Hippocampal formation (tissue), 2 donors: Measurements from ENCODE around the gene CCR7.

Experiments used
- DNase-seq, 2 donors: peaks; one replicate each; lab custom pipeline; 2025; lab: John Stamatoyannopoulos, UW

Gene CCR7

GRCh38 chr17:40564883-40565768, at the start of gene CCR7:
TSS of gene CCR7 (minus strand) at chr17:40565472. CDS start at chr17:40565409, 63 bp downstream.
- no peak for DNase-seq

GRCh38 chr17:40614431-40615067, 49.3 kb upstream of the CCR7 start:
- no peak for DNase-seq

- no peak for DNase-seq
These were observed 48.3 kb upstream of the CCR7 start for GRCh38 chr17:40613467-40614154.

GRCh38 chr17:40612599-40613244, 47.5 kb upstream of the CCR7 start:
- DNase-seq: peak in 1 of 2 donors; percentile 48

GRCh38 chr17:40611840-40612474, 46.7 kb upstream of the CCR7 start:
- no peak for DNase-seq

- no peak for DNase-seq
These were observed 45.1 kb upstream of the CCR7 start for GRCh38 chr17:40610359-40610758.

- no peak for DNase-seq
These were observed 42.8 kb upstream of the CCR7 start for GRCh38 chr17:40608061-40608581.

GRCh38 chr17:40607641-40608040, 42.4 kb upstream of the CCR7 start:
- no peak for DNase-seq

- no peak for DNase-seq
These were observed 41.5 kb upstream of the CCR7 start for GRCh38 chr17:40606548-40607353.

GRCh38 chr17:40605306-40605705, 40.0 kb upstream of the CCR7 start:
- no peak for DNase-seq

- DNase-seq: no peak
These were observed 39.2 kb upstream of the CCR7 start for GRCh38 chr17:40604327-40605080.

GRCh38 chr17:40602445-40603443, 37.5 kb upstream of the CCR7 start:
- DNase-seq: no peak

- DNase-seq: no peak
These were observed 35.3 kb upstream of the CCR7 start for GRCh38 chr17:40600486-40601046.

GRCh38 chr17:40599468-40599763, 34.1 kb upstream of the CCR7 start:
- DNase-seq: no peak

- no peak for DNase-seq
These were observed 33.6 kb upstream of the CCR7 start for GRCh38 chr17:40598619-40599467.

- no peak for DNase-seq
These were observed 33.0 kb upstream of the CCR7 start for GRCh38 chr17:40598301-40598618.

- DNase-seq: no peak
These were observed 32.5 kb upstream of the CCR7 start for GRCh38 chr17:40597556-40598300.
